MM.1S (cell line): Measurements from ENCODE around the gene LTBP1.

ENCODE experiments used
- EZH2 ChIP-seq: fragments of 300-600 bp; sonication (generic); optimal IDR thresholded peaks from 2 replicates; pipeline ENCODE3; 2017; ENCODE audit warnings: low read depth, mild to moderate bottlenecking, antibody characterized with exemption, low read length, mixed read lengths
- EZH2phosphoT487 ChIP-seq: fragments of 300-600 bp; sonication (generic); IDR thresholded peaks from 2 replicates; pipeline ENCODE4 v1.6.1; 2018; ENCODE audit warnings: antibody characterized with exemption, low read length
- TF ChIP-seq, protein P1 (sequence below): fragments of 300-600 bp; sonication (generic); IDR thresholded peaks from 2 replicates; pipeline ENCODE4 v1.5.1; 2016; ENCODE audit warnings: antibody characterized with exemption, low read length, mixed read lengths

DNA sequence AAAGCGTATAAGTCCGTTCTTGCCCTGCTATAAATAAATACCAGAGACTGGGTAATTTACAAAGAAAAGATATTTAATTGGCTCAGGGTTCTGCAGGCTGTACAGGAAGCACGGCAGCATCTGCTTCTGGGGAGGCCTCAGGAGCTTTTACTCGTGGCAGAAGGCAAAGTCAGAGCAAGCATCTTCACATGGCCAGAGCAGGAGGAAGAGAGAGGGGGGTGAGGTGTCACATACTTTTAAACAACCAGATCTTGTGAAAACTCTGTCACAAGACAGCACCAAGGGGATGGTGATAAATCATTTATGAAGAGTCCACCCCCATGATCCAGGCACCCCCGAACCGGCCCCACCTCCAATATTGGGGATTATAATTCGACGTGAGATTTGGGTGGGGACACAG is 130.6 kb downstream of the LTBP1 start:
- TF ChIP-seq, protein P1, sequence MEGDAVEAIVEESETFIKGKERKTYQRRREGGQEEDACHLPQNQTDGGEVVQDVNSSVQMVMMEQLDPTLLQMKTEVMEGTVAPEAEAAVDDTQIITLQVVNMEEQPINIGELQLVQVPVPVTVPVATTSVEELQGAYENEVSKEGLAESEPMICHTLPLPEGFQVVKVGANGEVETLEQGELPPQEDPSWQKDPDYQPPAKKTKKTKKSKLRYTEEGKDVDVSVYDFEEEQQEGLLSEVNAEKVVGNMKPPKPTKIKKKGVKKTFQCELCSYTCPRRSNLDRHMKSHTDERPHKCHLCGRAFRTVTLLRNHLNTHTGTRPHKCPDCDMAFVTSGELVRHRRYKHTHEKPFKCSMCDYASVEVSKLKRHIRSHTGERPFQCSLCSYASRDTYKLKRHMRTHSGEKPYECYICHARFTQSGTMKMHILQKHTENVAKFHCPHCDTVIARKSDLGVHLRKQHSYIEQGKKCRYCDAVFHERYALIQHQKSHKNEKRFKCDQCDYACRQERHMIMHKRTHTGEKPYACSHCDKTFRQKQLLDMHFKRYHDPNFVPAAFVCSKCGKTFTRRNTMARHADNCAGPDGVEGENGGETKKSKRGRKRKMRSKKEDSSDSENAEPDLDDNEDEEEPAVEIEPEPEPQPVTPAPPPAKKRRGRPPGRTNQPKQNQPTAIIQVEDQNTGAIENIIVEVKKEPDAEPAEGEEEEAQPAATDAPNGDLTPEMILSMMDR, result no peak
- TF ChIP-seq EZH2, result no peak
- TF ChIP-seq EZH2phosphoT487, result no peak
